Lung (tissue), 12 donors: ENCODE data around the gene INPP4A. TPM values are rescaled to one million over a fixed set of nuclear protein-coding genes. Genes with fewer than 3 reads are reported as not detected.

Source experiments
- ATAC-seq: fragments of 200-7000 bp; cut with Tn5 transposase; one replicate; pipeline ENCODE4 v1.9.1; 2020; ENCODE audit warnings: moderate number of reproducible peaks; ENCODE audit not compliant: insufficient read depth, low FRiP score
- DNase-seq, 3 donors: peaks; one replicate each; pipeline ENCODE4 v3.0.0-alpha.2; 2013 to 2017
- H3K27ac ChIP-seq, 2 donors: one replicate each; pipeline ENCODE4 v1.5.1; 2013; ENCODE audit warnings: mild to moderate bottlenecking in 2 of 2, moderate library complexity in 2 of 2, control low read depth in 1 of 2, inconsistent platforms in 1 of 2, low read depth in 1 of 2, low read length in 1 of 2
- H3K27me3 ChIP-seq, 3 donors: one replicate each; pipeline ENCODE4 v1.5.1; 2013; ENCODE audit warnings: low read length in 2 of 3; ENCODE audit not compliant: control insufficient read depth in 3 of 3, insufficient read depth in 3 of 3
- H3K36me3 ChIP-seq, 4 donors: one replicate each; pipeline ENCODE4 v1.5.1; 2013; ENCODE audit warnings: low read length in 4 of 4, mild to moderate bottlenecking in 1 of 4, moderate library complexity in 1 of 4; ENCODE audit not compliant: control insufficient read depth in 4 of 4, insufficient read depth in 4 of 4
- H3K4me1 ChIP-seq, 5 donors: one replicate each; pipeline ENCODE4 v1.5.1; 2013; ENCODE audit warnings: low read length in 5 of 5, mild to moderate bottlenecking in 2 of 5, moderate library complexity in 1 of 5; ENCODE audit not compliant: control insufficient read depth in 5 of 5, insufficient read depth in 5 of 5
- H3K4me3 ChIP-seq: one replicate; pipeline ENCODE4 v1.5.1; 2013; ENCODE audit warnings: mild to moderate bottlenecking, control low read depth, moderate library complexity
- H3K9ac ChIP-seq, 2 donors: one replicate each; pipeline ENCODE4 v1.5.1; 2013; ENCODE audit warnings: low read length in 2 of 2, control low read depth in 1 of 2; ENCODE audit not compliant: insufficient read depth in 1 of 2
- H3K9me3 ChIP-seq, 4 donors: one replicate each; pipeline ENCODE4 v1.5.1; 2013; ENCODE audit warnings: low read length in 3 of 4, mild to moderate bottlenecking in 1 of 4, moderate library complexity in 1 of 4; ENCODE audit not compliant: control insufficient read depth in 4 of 4, insufficient read depth in 3 of 4
- WGBS, 2 donors: extraction: QIAGEN DNeasy Blood & Tissue Kit; methylation state at CpG; one replicate each; pipeline ENCODE4 v1.1.7; 2013; 5-methylcytosine and 5-hydroxymethylcytosine counted together
- polyA plus RNA-seq, 2 donors: library from polyadenylated mRNA; stranded (reverse); fragments of 200-250 nt; gene quantifications; one replicate each; pipeline ENCODE4 v1.2.1, GENCODE V29; 2013
- total RNA-seq, 2 donors: library from RNA; depleted of rRNA in 1 of 2; stranded (reverse); fragments of >200 nt in 1 of 2; gene quantifications; one replicate each; pipeline ENCODE4 v1.2.1, GENCODE V29; 2014 to 2021
- TF ChIP-seq, protein P1 (sequence below): IDR thresholded peaks from 2 replicates; pipeline ENCODE4 v1.5.1; 2012; ENCODE audit warnings: mild to moderate bottlenecking; ENCODE audit errors: control extremely low read depth, extremely low read depth
- donor health status: control.
- donor health status: control.
- donor health status: Bipolar disorder and iron deficiency.
- donor health status: healthy.
- donor health status: DM: yes; HTN: yes; CAD: no.

INPP4A gene
- total and polyA plus RNA-seq, 4 donors = 8.0 to 43.3 (median 19.8) TPM

DNA sequence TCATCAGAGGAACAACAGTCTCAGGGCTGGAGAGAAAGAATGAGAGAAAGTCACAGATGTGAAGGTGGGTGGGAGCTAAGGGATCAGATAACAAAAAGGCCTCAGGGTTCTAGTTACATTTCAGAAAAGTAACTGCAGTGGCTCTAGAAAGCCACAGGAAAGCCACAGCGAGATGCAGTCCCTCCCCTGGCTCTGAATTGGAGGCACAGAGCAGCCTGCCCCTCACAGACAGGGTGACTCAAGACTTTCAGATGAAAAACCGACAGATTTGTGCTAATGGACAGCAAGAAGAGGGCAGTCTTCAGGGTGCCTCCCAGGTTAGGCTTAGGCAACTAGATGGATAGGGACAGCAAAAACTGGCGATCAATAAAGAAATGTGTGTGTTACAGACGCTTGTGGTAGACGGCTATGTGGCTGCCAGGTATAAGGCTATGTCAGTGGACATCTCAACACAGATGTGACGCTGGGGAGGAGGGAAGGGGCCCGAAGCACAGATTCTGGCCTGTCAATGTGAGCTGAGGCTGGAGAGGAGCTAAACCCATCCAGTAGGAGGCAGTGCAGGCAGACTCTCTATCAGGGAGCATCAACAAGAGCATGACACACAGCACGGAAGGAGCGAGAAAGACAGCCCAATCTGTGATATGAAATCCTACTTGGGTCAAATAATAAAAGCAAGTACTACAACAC, 189.9 kb downstream of the INPP4A start:
- no peak for ATAC-seq
- TF ChIP-seq, protein P1, sequence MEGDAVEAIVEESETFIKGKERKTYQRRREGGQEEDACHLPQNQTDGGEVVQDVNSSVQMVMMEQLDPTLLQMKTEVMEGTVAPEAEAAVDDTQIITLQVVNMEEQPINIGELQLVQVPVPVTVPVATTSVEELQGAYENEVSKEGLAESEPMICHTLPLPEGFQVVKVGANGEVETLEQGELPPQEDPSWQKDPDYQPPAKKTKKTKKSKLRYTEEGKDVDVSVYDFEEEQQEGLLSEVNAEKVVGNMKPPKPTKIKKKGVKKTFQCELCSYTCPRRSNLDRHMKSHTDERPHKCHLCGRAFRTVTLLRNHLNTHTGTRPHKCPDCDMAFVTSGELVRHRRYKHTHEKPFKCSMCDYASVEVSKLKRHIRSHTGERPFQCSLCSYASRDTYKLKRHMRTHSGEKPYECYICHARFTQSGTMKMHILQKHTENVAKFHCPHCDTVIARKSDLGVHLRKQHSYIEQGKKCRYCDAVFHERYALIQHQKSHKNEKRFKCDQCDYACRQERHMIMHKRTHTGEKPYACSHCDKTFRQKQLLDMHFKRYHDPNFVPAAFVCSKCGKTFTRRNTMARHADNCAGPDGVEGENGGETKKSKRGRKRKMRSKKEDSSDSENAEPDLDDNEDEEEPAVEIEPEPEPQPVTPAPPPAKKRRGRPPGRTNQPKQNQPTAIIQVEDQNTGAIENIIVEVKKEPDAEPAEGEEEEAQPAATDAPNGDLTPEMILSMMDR = no peak
- Histone ChIP-seq H3K9ac (no peak overlapping the region), H3K27ac (no peak overlapping the region), H3K36me3 (peaks cover 0 to 39% (median 5%) of the 10 kb centered on the region in 4 donors), H3K4me1 (no peaks in the 10 kb centered on the region), H3K9me3 (no peaks in the 10 kb centered on the region), H3K4me3 (no peak overlapping the region), H3K27me3 (no peaks in the 10 kb centered on the region)
- DNase-seq = no peak
- 82 to 84% methylated on average over 9 of the region's 9 CpGs for WGBS, 2 donors

DNA sequence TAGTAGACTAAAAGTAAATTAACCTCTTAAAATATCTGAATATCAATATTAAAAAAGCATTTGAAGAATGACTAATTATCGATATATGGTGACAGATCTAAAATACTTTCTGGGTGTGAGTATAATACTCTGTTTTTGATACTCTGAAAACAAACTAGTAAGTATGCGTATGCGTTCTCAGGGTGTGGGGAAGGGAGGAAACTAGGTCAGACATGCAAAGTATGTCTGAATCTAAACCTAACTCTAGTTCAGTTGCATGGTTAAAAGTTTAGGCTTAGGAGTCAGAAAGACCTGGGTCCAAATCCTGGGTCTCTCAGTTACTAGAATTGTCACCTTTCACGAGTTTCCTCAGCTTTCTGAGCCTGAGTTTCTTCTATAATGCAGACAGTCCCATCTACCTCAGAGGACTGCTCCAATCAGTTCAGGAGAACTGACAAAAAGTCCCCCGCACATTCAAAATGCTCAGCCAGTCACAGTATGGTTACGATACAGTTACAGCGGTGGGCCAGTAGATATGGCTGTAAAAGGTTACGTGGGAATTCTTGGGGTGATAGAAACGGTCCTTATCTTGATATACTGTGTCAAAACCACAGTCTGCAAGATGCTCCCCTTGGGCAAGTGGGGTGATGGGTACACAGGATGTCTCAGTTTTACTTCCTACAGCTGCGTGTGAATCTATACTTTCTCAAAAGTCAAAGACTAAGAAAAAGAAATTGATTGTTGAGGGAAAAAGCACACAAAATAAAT, 192.9 kb downstream of the INPP4A start:
- 79 to 89% methylated on average over 10 of the region's 10 CpGs for WGBS, 2 donors
- H3K27ac ChIP-seq = no peak overlapping the region
- no peak overlapping the region for H3K9ac ChIP-seq
- H3K4me3 ChIP-seq = no peak overlapping the region
- ATAC-seq = no peak
- H3K36me3 ChIP-seq = peaks cover 0 to 30% (median 6%) of the 10 kb centered on the region in 4 donors
- no peak for DNase-seq
- no peaks in the 10 kb centered on the region for H3K27me3 ChIP-seq
- no peaks in the 10 kb centered on the region for H3K9me3 ChIP-seq
- TF ChIP-seq, protein P1 = no peak
- H3K4me1 ChIP-seq = no peaks in the 10 kb centered on the region

- H3K9me3 ChIP-seq = no peaks in the 10 kb centered on the region
- TF ChIP-seq, protein P1 = no peak
- H3K27me3 ChIP-seq = no peaks in the 10 kb centered on the region
- H3K36me3 ChIP-seq = peaks cover 0 to 18% (median 5%) of the 10 kb centered on the region in 4 donors
- DNase-seq (no peak), ATAC-seq (no peak)
- WGBS, 2 donors = 78 to 83% methylated on average over 5 of the region's 5 CpGs
- no peak overlapping the region for H3K27ac ChIP-seq
- no peak overlapping the region for H3K9ac ChIP-seq
- H3K4me1 ChIP-seq = no peaks in the 10 kb centered on the region
- no peak overlapping the region for H3K4me3 ChIP-seq
Measured at GRCh38 chr2:98643496-98644100, 198.9 kb downstream of the INPP4A start.

Other genes with a start within 250 kb of the INPP4A start
- under 1 TPM; 0.23 to 0.40 TPM for gene CNGA3, start 98.4 kb upstream of the INPP4A start, total RNA-seq
- gene CNGA3, start 98.4 kb upstream of the INPP4A start, polyA plus RNA-seq = under 1 TPM; 0.06 to 0.13 TPM
- 10 to 100 TPM; 27.7 to 49.5 TPM for gene COA5, start 163.7 kb downstream of the INPP4A start, total RNA-seq
- 10 to 100 TPM; 20.2 to 60.7 TPM for gene COA5, start 163.7 kb downstream of the INPP4A start, polyA plus RNA-seq
- 10 to 100 TPM; 36.4 to 38.2 TPM for gene UNC50, start 163.7 kb downstream of the INPP4A start, total RNA-seq
- gene UNC50, start 163.7 kb downstream of the INPP4A start, polyA plus RNA-seq = 10 to 100 TPM; 49.2 to 54.7 TPM